ENCODE data around the gene OSBPL7.

Gene OSBPL7

DNA sequence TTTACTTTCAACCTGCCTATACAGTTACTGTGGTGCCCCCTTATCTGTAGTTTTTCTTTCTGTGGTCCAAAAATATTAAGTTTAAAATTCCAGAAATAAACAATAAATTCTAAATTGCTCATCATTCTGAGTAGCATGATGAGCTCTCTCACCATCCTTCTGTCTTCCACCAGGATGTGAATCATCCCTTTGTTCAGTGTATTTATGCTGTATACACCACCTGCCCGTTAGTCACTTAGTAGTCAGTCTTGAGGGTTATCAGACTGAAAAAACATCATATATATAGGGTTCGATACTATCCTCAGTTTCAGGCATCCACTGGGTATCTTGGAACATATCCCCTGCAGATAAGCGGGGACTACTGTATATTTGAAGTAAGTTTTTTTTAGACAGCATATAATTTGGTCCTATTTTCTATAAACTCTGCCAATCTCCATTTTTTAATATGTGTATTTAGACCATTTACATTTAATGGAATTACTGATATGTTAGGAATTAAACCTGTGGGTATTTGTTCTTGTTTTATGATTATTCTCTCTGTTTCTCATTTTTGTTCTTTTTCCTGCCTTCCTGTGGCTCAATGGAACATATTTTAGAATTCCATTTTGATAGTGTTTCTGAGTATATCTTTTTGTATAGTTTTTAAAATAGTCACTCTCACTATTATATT lies 57.5 kb downstream of the OSBPL7 start:
- no peak for DNase-seq (ENCODE audit: low spot score)

GRCh38 chr17:47762728-47763127 lies 58.9 kb downstream of the OSBPL7 start:
- no peak for DNase-seq (ENCODE audit: low spot score)

GRCh38 chr17:47760409-47761140 lies 61.0 kb downstream of the OSBPL7 start:
- no peak for DNase-seq (ENCODE audit: low spot score)

- DNase-seq (ENCODE audit: low spot score) = no peak
Observed at GRCh38 chr17:47757386-47757785, 64.2 kb downstream of the OSBPL7 start.
